Breast epithelium (tissue), 4 donors: ENCODE results near the gene BTAF1. TPM values are rescaled to one million over a fixed set of nuclear protein-coding genes. Genes with fewer than 3 reads are reported as not detected.

Experiments
- DNase-seq, 2 donors: peaks; one replicate each; pipeline ENCODE4 v3.0.0-alpha.2; 2019; ENCODE audit warnings: low spot score in 2 of 2
- H3K27ac ChIP-seq, 2 donors: fragments of 200-600 bp; sonication (generic) in 1 of 2; one replicate each; pipeline ENCODE4 v1.5.1; 2016 to 2019; ENCODE audit warnings: mild to moderate bottlenecking in 1 of 2
- H3K27me3 ChIP-seq, 2 donors: fragments of 200-600 bp; sonication (generic) in 1 of 2; one replicate each; pipeline versions ENCODE4 v1.5.1 to v1.6.0; 2017 to 2019; ENCODE audit warnings: control low read depth in 1 of 2, mild to moderate bottlenecking in 1 of 2
- H3K36me3 ChIP-seq: fragments of 200-600 bp; one replicate; pipeline ENCODE4 v1.5.1; 2019
- H3K4me1 ChIP-seq, 2 donors: fragments of 200-600 bp; sonication (generic); one replicate each; pipeline ENCODE4 v1.5.1; 2016 to 2019; ENCODE audit warnings: control low read depth in 1 of 2
- H3K4me3 ChIP-seq, 3 donors: fragments of 200-600 bp; sonication (generic); 1 replicate in 2 of 3; 2 replicates in 1 of 3; pipeline ENCODE4 v1.5.1; 2016 to 2019; ENCODE audit warnings: mild to moderate bottlenecking in 3 of 3, moderate library complexity in 2 of 3
- H3K9me3 ChIP-seq, 2 donors: fragments of 200-600 bp; sonication (generic) in 1 of 2; one replicate each; pipeline ENCODE4 v1.5.1; 2016 to 2019; ENCODE audit warnings: control low read depth in 1 of 2
- CTCF ChIP-seq, 3 donors: fragments of 450-650 bp; IDR thresholded peaks; one replicate each; pipeline ENCODE4 v1.5.1; 2016 to 2017; ENCODE audit warnings: antibody characterized with exemption in 3 of 3, mild to moderate bottlenecking in 3 of 3, moderate library complexity in 3 of 3
- POLR2A ChIP-seq: fragments of 450-650 bp; IDR thresholded peaks from one replicate; pipeline ENCODE4 v1.6.1; 2016; ENCODE audit warnings: antibody characterized with exemption, mild to moderate bottlenecking, moderate library complexity
- POLR2AphosphoS5 ChIP-seq, 3 donors: sonication (generic); formaldehyde crosslinking; IDR thresholded peaks; one replicate each; pipeline ENCODE4 v1.6.1; 2017; ENCODE audit warnings: antibody characterized with exemption in 3 of 3
- intact Hi-C: fragments of 100-400 bp; cut with DNase I; formaldehyde crosslinking; loops from one replicate; pipeline ENCODE4 v1.15.1; 2023; ENCODE audit warnings: low total_unique reads
- total RNA-seq, 3 donors: library from RNA; depleted of rRNA; stranded (reverse); fragments of >200 nt; gene quantifications; one replicate each; pipeline ENCODE4 v1.1.0, GENCODE V29; 2016

BTAF1 gene
- total RNA-seq, 3 donors from 2014 or later: 51.2 to 105 (median 64.2) TPM

GRCh38 chr10:92066386-92066785, 142.8 kb downstream of the BTAF1 start:
- H3K4me3 ChIP-seq: no peak overlapping the region
- intact Hi-C loops: no loop called here
- no peak for DNase-seq
- no peak overlapping the region for H3K27ac ChIP-seq
- no peaks in the 10 kb centered on the region for H3K9me3 ChIP-seq
- no peaks in the 10 kb centered on the region for H3K4me1 ChIP-seq
- TF ChIP-seq CTCF (IDR thresholded peaks at IDR 0.05): no peak
- no peak for TF ChIP-seq POLR2AphosphoS5 (IDR thresholded peaks at IDR 0.05)
- no peak for TF ChIP-seq POLR2A
- H3K36me3 ChIP-seq: no peaks in the 10 kb centered on the region
- H3K27me3 ChIP-seq: no peaks in the 10 kb centered on the region

- no peak for TF ChIP-seq CTCF (IDR thresholded peaks at IDR 0.05)
- no peak for TF ChIP-seq POLR2AphosphoS5 (IDR thresholded peaks at IDR 0.05)
- TF ChIP-seq POLR2A: no peak
- no peaks in the 10 kb centered on the region for H3K27me3 ChIP-seq
- no peaks in the 10 kb centered on the region for H3K36me3 ChIP-seq
- no peak overlapping the region for H3K4me3 ChIP-seq
- H3K9me3 ChIP-seq: no peaks in the 10 kb centered on the region
- no peak overlapping the region for H3K27ac ChIP-seq
- DNase-seq: no peak
- no peaks in the 10 kb centered on the region for H3K4me1 ChIP-seq
- intact Hi-C loops: no loop called here
Observed at GRCh38 chr10:92068900-92069299, 145.3 kb downstream of the BTAF1 start.

- Histone ChIP-seq H3K4me3 (no peak overlapping the region), H3K9me3 (no peaks in the 10 kb centered on the region), H3K4me1 (no peaks in the 10 kb centered on the region), H3K36me3 (no peaks in the 10 kb centered on the region), H3K27me3 (no peaks in the 10 kb centered on the region), H3K27ac (no peak overlapping the region)
- no peak for DNase-seq
- TF ChIP-seq POLR2A (no peak), POLR2AphosphoS5 (IDR thresholded peaks at IDR 0.05) (no peak)
- intact Hi-C loops: no loop called here
Observed at GRCh38 chr10:92074126-92074887, 150.7 kb downstream of the BTAF1 start.

DNA sequence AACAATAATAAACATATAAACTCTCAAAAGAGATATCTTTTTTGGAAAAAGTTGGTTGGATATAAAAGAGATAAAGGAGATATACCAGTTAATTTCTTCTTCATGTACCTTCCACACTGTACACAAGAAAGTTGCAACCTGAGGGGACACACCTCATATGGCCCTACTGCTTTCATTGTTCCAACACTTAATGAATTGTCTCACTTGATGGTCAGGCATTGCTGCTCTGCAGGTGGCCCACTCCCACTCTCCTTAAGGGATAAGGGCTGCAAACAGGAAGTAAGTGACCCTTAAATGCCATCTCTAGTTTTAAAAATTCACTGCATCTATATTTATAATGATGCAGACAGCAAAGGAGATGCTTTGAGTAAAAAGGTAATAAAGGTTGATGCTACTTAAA, 152.3 kb downstream of the BTAF1 start:
- TF ChIP-seq POLR2A (no peak), POLR2AphosphoS5 (IDR thresholded peaks at IDR 0.05) (no peak), CTCF (IDR thresholded peaks at IDR 0.05) (no peak)
- no peaks in the 10 kb centered on the region for H3K9me3 ChIP-seq
- no peak overlapping the region for H3K27ac ChIP-seq
- H3K4me3 ChIP-seq: no peak overlapping the region
- H3K27me3 ChIP-seq: no peaks in the 10 kb centered on the region
- no peaks in the 10 kb centered on the region for H3K4me1 ChIP-seq
- intact Hi-C loops: no loop called here
- DNase-seq: no peak
- H3K36me3 ChIP-seq: no peaks in the 10 kb centered on the region

DNA sequence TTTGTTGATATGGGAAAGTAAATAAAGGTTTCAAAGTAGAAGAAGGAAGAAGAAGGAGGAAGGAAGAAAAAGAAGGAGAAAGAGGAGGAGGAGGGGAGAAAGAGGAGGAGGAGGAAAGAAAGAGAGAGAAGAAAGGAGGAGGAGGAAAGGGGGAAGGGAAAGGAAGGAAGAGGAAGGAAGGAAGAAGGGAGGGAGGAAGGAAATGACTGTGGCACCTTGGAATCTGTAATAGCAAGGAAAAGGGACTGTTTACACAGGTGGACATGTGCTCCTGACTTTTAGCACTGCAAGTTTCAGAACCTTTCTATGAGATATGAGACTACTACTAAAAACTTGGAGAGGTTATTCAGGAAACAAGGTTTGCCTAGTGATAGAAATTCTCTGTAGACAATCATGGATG, 153.2 kb downstream of the BTAF1 start:
- intact Hi-C loops: no loop called here
- Histone ChIP-seq H3K4me1 (no peaks in the 10 kb centered on the region), H3K9me3 (no peaks in the 10 kb centered on the region), H3K27ac (no peak overlapping the region), H3K27me3 (no peaks in the 10 kb centered on the region), H3K4me3 (no peak overlapping the region), H3K36me3 (no peaks in the 10 kb centered on the region)
- no peak for TF ChIP-seq POLR2A
- no peak for TF ChIP-seq CTCF (IDR thresholded peaks at IDR 0.05)
- no peak for TF ChIP-seq POLR2AphosphoS5 (IDR thresholded peaks at IDR 0.05)
- no peak for DNase-seq
